ENCODE data around the gene RGR. TPM values are rescaled to one million over a fixed set of nuclear protein-coding genes. Genes with fewer than 3 reads are reported as not detected.
A peak's percentile ranks its signal among the peaks of the same experiment; 100 is the strongest.
"Not testable (repeated sequence)": the region's sequence is repeated elsewhere in the genome, so short reads cannot be mapped to it uniquely, and the experiment has no call there.

Gene RGR
- total and polyA plus RNA-seq, 8 donors = not detected

DNA sequence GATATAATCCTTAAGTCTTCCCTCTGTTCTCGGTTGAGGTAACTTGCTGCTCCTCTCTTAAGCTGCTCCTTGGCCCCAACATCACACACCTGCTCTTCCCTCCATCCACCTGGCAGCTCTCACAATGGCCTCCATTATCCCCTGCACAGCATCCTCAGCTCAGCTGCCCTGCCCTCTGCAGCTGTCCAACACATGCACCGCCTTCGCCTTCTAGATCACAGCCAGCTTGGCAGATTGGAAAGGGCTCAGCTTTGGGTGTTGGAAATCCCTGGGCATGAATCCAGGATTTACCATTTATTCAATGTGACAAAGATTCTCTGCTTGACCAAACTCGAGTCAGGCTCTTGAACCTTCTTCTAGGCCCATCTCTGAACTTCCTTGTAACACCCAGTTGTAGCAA, 20.6 kb downstream of the RGR start:
- FAIRE-seq (no peak), DNase-seq (no peak), ATAC-seq (peak in 1 of 4 donors; percentile 20)
- TF ChIP-seq, protein P1, sequence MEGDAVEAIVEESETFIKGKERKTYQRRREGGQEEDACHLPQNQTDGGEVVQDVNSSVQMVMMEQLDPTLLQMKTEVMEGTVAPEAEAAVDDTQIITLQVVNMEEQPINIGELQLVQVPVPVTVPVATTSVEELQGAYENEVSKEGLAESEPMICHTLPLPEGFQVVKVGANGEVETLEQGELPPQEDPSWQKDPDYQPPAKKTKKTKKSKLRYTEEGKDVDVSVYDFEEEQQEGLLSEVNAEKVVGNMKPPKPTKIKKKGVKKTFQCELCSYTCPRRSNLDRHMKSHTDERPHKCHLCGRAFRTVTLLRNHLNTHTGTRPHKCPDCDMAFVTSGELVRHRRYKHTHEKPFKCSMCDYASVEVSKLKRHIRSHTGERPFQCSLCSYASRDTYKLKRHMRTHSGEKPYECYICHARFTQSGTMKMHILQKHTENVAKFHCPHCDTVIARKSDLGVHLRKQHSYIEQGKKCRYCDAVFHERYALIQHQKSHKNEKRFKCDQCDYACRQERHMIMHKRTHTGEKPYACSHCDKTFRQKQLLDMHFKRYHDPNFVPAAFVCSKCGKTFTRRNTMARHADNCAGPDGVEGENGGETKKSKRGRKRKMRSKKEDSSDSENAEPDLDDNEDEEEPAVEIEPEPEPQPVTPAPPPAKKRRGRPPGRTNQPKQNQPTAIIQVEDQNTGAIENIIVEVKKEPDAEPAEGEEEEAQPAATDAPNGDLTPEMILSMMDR (IDR thresholded peaks at IDR 0.05) = no peak
- intact Hi-C loops (cut with DNase I) = no loop called here
- Histone ChIP-seq H3K27me3 (no peaks in the 10 kb centered on the region), H3K27ac (no peak overlapping the region), H3K4me3 (no peak overlapping the region), H3K9me3 (no peaks in the 10 kb centered on the region), H3K4me1 (no peaks in the 10 kb centered on the region), H3K36me3 (no peaks in the 10 kb centered on the region)
- WGBS, 2 donors = 68 to 70% methylated on average over 4 of the region's 4 CpGs

DNA sequence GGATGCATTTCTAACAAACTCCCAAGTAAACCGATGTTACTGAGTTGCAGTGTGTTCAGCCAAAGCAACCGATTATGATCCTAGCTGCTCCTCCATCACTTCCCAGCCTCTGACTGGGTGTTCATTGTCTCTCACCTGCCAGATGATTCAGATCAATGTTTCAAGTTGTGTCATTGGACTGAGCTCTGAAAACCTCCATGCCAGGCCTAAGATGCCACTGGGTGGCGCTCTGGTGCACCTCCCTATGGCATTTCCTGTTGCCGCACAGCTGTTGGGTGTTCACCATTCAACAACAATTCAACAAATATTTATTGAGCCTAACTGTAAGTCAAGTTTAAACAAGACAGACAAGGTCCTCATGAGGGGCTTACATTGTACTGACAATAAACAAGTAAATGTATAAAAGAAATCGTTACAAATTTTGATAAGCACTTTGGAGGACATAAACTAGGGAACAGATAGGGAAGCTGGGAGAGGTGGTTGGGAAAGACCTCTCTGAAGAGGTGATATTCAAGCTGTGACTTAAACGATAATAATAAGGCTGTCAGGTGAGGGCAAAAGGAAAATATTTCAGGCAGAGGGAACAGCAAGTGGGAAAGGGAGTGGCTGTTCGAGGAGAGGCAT, 22.8 kb downstream of the RGR start:
- peak in 3 of 4 donors; percentile 48 to 57 (median 50) for ATAC-seq
- intact Hi-C loops (cut with DNase I) = no loop called here
- 41 to 45% methylated on average over 7 of the region's 7 CpGs for WGBS, 2 donors

GRCh38 chr10:84269162-84269561, 24.3 kb downstream of the RGR start:
- Histone ChIP-seq H3K27ac (no peak overlapping the region), H3K9me3 (no peaks in the 10 kb centered on the region), H3K4me3 (no peak overlapping the region), H3K36me3 (no peaks in the 10 kb centered on the region), H3K27me3 (no peaks in the 10 kb centered on the region), H3K4me1 (peaks cover 0 to 6% (median 0%) of the 10 kb centered on the region in 3 donors)
- ATAC-seq (no peak), FAIRE-seq (no peak), DNase-seq (no peak)
- TF ChIP-seq, protein P1 (IDR thresholded peaks at IDR 0.05) = no peak
- intact Hi-C loops (cut with DNase I) = no loop called here
- WGBS, 2 donors = 76 to 79% methylated on average over 1 of the region's 1 CpG

More for the DNA sequence above, 22.8 kb downstream of the RGR start:
- TF ChIP-seq, protein P1 (IDR thresholded peaks at IDR 0.05) = peak in 2 of 4 donors; percentile 9 to 10
- peaks cover 0 to 6% (median 0%) of the 10 kb centered on the region in 3 donors for H3K4me1 ChIP-seq
- no peaks in the 10 kb centered on the region for H3K27me3 ChIP-seq
- no peak overlapping the region for H3K27ac ChIP-seq
- FAIRE-seq (no peak), DNase-seq (peak in 1 of 6 donors; percentile 33)
- no peak overlapping the region for H3K4me3 ChIP-seq
- no peaks in the 10 kb centered on the region for H3K9me3 ChIP-seq
- no peaks in the 10 kb centered on the region for H3K36me3 ChIP-seq

DNA sequence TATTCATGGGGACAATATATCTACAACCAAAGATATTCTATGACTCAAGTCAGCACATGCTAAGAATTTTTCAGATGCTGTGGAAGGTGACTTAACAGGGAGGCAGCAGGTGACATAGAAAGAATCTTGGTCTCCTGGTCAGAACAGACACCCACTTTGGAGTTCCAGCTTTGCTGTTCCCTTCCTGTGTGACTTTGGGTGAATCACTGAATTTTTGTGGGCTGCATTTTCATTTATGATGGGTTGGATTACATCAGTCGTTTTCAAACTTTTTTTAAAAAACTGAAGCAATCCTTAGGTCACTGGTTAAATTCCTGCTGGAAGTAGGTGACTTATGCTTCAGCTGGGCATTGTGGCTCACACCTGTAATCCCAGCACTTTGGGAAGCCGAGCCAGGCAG, 24.9 kb downstream of the RGR start:
- H3K4me3 ChIP-seq = no peak overlapping the region
- H3K4me1 ChIP-seq = peaks cover 0 to 6% (median 0%) of the 10 kb centered on the region in 3 donors
- FAIRE-seq (no peak), DNase-seq (no peak), ATAC-seq (no peak)
- no peaks in the 10 kb centered on the region for H3K36me3 ChIP-seq
- H3K27me3 ChIP-seq = no peaks in the 10 kb centered on the region
- intact Hi-C loops (cut with DNase I) = loop anchor here in 1 of 3 donors (5.0 kb wide), 1 partner anchor 418 kb away; no protein-coding TSS in a partner anchor
- 77 to 78% methylated on average over 2 of the region's 2 CpGs for WGBS, 2 donors
- TF ChIP-seq, protein P1 (IDR thresholded peaks at IDR 0.05) = no peak
- no peak overlapping the region for H3K27ac ChIP-seq
- H3K9me3 ChIP-seq = no peaks in the 10 kb centered on the region

DNA sequence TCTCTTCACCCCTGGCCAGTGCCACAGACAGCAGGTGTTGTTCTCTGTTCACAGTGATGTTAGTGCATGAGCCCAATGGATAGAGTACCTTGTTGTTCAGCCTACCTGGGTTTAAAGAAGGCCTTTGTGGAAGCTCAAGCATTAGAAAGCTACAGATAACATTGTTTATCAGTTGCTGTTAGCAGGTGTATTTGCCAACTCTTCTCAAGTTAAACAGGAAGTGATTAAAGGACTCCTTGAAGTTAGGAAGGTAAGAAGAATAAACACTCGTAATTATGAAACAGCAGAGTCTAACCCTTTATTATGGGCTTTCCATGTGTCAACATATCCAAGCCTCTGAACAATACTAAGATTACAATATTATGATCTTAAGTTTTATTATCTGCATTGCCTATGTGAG, 25.9 kb downstream of the RGR start:
- 14 to 28% methylated on average over 1 of the region's 1 CpG for WGBS, 2 donors
- H3K27ac ChIP-seq = no peak overlapping the region
- no peaks in the 10 kb centered on the region for H3K36me3 ChIP-seq
- peaks cover 0 to 6% (median 0%) of the 10 kb centered on the region in 3 donors for H3K4me1 ChIP-seq
- DNase-seq = no peak
- FAIRE-seq = no peak
- no peaks in the 10 kb centered on the region for H3K9me3 ChIP-seq
- intact Hi-C loops (cut with DNase I) = loop anchor here in 1 of 3 donors (5.0 kb wide), 1 partner anchor 417 kb away; no protein-coding TSS in a partner anchor
- H3K4me3 ChIP-seq = no peak overlapping the region
- TF ChIP-seq, protein P1 (IDR thresholded peaks at IDR 0.05) = no peak
- peak in 1 of 4 donors; percentile 44 for ATAC-seq
- no peaks in the 10 kb centered on the region for H3K27me3 ChIP-seq

DNA sequence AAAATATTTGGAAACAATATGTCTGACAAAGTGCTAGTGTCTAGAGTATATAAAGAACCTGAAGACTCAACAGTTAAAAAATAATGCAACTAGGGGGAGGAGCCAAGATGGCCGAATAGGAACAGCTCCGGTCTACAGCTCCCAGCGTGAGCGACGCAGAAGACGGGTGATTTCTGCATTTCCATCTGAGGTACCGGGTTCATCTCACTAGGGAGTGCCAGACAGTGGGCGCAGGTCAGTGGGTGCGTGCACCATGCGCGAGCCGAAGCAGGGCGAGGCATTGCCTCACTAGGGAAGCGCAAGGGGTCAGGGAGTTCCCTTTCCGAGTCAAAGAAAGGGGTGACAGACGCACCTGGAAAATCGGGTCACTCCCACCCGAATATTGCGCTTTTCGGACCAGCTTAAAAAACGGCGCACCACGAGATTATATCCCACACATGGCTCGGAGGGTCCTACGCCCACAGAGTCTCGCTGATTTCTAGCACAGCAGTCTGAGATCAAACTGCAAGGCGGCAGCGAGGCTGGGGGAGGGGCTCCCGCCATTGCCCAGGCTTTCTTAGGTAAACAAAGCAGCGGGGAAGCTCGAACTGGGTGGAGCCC, 35.1 kb downstream of the RGR start:
- intact Hi-C loops (cut with DNase I); H3K4me1 ChIP-seq; H3K36me3 ChIP-seq; H3K27me3 ChIP-seq; ATAC-seq; FAIRE-seq; DNase-seq; H3K9me3 ChIP-seq; H3K27ac ChIP-seq; H3K4me3 ChIP-seq: not testable (repeated sequence)
- WGBS, 2 donors = 69 to 71% methylated on average over 24 to 30 of the region's 31 CpGs
